ENCODE data around the gene SIRT6.

The SIRT6 gene

DNA sequence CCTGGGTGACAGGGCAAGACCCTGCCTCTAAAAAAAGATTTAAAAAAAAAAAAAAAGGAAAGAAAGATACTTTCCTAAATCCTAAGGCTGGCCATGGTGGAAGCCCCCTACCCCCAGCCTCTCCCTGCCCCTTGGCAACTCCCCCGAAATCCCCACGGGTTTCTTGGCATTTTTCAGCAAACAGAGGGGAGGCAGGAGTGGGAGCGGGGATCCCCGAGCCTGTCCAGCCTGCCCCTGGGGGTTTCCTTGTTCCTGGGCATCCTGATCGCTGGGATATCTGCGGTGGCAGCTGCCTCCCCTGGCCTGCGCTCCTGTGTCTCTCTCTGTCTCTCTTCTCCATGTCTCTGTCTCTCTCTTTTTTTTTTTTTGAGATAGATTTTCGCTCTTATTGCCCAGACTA, 43.5 kb upstream of the SIRT6 start:
- Histone ChIP-seq H3K9me3 (ENCODE audit: control insufficient read depth, insufficient read depth, low read depth, low read length) (no peaks in the 10 kb centered on the region), H3K36me3 (ENCODE audit: control insufficient read depth in 2 of 2, insufficient read depth in 1 of 2, low read length in 2 of 2) (no peaks in the 10 kb centered on the region), H3K4me3 (ENCODE audit: low read depth, low read length) (no peak overlapping the region), H3K27ac (ENCODE audit: extremely low read depth, low read depth, low read length) (no peak overlapping the region), H3K4me1 (ENCODE audit: control insufficient read depth, insufficient read depth, low read length) (no peaks in the 10 kb centered on the region)
- CTCF ChIA-PET, result interaction anchor here (0.5 to 0.6 kb wide), 2 partner anchors 13 to 15 kb away, joined by 3 to 4 read pairs; no protein-coding TSS in a partner anchor
- TF ChIP-seq, protein P1, sequence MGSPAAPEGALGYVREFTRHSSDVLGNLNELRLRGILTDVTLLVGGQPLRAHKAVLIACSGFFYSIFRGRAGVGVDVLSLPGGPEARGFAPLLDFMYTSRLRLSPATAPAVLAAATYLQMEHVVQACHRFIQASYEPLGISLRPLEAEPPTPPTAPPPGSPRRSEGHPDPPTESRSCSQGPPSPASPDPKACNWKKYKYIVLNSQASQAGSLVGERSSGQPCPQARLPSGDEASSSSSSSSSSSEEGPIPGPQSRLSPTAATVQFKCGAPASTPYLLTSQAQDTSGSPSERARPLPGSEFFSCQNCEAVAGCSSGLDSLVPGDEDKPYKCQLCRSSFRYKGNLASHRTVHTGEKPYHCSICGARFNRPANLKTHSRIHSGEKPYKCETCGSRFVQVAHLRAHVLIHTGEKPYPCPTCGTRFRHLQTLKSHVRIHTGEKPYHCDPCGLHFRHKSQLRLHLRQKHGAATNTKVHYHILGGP (tag by site-specific recombination; IDR thresholded peaks at IDR 0.05), result no peak
- TF ChIP-seq ZNF404 (tag by site-specific recombination; IDR thresholded peaks at IDR 0.05) (no peak), SP2 (tag by site-specific recombination; IDR thresholded peaks at IDR 0.05) (no peak), ZNF292 (tag by site-specific recombination; IDR thresholded peaks at IDR 0.05; ENCODE audit: borderline replicate concordance, low read depth) (no peak), ZNF585B (tag by site-specific recombination; IDR thresholded peaks at IDR 0.05) (no peak), MYNN (tag by site-specific recombination; IDR thresholded peaks at IDR 0.05; ENCODE audit: borderline replicate concordance) (no peak), TCF7L2 (IDR thresholded peaks at IDR 0.05; ENCODE audit: borderline replicate concordance, low read depth, low read length) (no peak), ZNF10 (tag by site-specific recombination; IDR thresholded peaks at IDR 0.05) (no peak), ZNF169 (tag by site-specific recombination; IDR thresholded peaks at IDR 0.05) (no peak), ZNF311 (tag by site-specific recombination; IDR thresholded peaks at IDR 0.05; ENCODE audit: borderline replicate concordance) (no peak), ZNF830 (tag by site-specific recombination; IDR thresholded peaks at IDR 0.05; ENCODE audit: low read depth) (no peak), ZNF133 (tag by site-specific recombination; IDR thresholded peaks at IDR 0.05) (no peak)
- TF ChIP-seq, protein P2, sequence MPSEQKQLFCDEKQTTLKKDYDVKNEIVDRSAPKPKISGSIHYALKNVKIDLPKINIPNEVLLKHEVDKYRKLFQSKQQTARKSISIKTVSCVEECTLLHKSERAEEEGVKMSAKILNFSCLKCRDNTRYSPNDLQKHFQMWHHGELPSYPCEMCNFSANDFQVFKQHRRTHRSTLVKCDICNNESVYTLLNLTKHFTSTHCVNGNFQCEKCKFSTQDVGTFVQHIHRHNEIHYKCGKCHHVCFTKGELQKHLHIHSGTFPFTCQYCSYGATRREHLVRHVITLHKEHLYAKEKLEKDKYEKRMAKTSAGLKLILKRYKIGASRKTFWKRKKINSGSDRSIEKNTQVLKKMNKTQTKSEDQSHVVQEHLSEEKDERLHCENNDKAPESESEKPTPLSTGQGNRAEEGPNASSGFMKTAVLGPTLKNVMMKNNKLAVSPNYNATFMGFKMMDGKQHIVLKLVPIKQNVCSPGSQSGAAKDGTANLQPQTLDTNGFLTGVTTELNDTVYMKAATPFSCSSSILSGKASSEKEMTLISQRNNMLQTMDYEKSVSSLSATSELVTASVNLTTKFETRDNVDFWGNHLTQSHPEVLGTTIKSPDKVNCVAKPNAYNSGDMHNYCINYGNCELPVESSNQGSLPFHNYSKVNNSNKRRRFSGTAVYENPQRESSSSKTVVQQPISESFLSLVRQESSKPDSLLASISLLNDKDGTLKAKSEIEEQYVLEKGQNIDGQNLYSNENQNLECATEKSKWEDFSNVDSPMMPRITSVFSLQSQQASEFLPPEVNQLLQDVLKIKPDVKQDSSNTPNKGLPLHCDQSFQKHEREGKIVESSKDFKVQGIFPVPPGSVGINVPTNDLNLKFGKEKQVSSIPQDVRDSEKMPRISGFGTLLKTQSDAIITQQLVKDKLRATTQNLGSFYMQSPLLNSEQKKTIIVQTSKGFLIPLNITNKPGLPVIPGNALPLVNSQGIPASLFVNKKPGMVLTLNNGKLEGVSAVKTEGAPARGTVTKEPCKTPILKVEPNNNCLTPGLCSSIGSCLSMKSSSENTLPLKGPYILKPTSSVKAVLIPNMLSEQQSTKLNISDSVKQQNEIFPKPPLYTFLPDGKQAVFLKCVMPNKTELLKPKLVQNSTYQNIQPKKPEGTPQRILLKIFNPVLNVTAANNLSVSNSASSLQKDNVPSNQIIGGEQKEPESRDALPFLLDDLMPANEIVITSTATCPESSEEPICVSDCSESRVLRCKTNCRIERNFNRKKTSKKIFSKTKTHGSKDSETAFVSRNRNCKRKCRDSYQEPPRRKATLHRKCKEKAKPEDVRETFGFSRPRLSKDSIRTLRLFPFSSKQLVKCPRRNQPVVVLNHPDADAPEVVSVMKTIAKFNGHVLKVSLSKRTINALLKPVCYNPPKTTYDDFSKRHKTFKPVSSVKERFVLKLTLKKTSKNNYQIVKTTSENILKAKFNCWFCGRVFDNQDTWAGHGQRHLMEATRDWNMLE (tag by site-specific recombination; conservative IDR thresholded peaks at IDR 0.05; ENCODE audit: low read depth), result no peak
- TF ChIP-seq, protein P3, sequence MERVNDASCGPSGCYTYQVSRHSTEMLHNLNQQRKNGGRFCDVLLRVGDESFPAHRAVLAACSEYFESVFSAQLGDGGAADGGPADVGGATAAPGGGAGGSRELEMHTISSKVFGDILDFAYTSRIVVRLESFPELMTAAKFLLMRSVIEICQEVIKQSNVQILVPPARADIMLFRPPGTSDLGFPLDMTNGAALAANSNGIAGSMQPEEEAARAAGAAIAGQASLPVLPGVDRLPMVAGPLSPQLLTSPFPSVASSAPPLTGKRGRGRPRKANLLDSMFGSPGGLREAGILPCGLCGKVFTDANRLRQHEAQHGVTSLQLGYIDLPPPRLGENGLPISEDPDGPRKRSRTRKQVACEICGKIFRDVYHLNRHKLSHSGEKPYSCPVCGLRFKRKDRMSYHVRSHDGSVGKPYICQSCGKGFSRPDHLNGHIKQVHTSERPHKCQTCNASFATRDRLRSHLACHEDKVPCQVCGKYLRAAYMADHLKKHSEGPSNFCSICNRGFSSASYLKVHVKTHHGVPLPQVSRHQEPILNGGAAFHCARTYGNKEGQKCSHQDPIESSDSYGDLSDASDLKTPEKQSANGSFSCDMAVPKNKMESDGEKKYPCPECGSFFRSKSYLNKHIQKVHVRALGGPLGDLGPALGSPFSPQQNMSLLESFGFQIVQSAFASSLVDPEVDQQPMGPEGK (tag by site-specific recombination; IDR thresholded peaks at IDR 0.05), result no peak
- TF ChIP-seq, protein P4, sequence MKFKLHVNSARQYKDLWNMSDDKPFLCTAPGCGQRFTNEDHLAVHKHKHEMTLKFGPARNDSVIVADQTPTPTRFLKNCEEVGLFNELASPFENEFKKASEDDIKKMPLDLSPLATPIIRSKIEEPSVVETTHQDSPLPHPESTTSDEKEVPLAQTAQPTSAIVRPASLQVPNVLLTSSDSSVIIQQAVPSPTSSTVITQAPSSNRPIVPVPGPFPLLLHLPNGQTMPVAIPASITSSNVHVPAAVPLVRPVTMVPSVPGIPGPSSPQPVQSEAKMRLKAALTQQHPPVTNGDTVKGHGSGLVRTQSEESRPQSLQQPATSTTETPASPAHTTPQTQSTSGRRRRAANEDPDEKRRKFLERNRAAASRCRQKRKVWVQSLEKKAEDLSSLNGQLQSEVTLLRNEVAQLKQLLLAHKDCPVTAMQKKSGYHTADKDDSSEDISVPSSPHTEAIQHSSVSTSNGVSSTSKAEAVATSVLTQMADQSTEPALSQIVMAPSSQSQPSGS (tag by site-specific recombination; IDR thresholded peaks at IDR 0.05; ENCODE audit: low read depth), result no peak
- POLR2A ChIA-PET, result no interaction called here

DNA sequence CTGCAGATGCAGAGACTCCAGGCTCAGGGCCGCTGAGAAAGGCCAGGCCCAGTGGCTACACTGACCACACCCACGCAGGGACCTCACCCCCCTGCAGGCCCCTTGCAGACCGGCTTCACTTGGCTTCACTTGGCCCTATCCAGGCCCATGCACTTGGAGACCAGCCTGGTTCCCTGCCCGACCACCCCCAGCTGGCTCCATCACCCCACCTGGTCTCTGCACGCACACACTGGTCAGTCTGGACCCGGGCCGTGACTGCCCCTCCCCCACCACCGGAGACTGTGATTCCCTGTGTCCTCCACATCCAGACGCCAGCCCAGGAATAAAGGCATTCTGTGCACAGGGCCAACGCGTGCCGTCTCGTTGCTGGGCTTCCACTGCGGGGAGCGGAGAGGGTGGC, 42.1 kb upstream of the SIRT6 start:
- CTCF ChIA-PET, result no interaction called here
- no peaks in the 10 kb centered on the region for H3K9me3 ChIP-seq (ENCODE audit: control insufficient read depth, insufficient read depth, low read depth, low read length)
- H3K4me3 ChIP-seq (ENCODE audit: low read depth, low read length), result no peak overlapping the region
- no peaks in the 10 kb centered on the region for H3K4me1 ChIP-seq (ENCODE audit: control insufficient read depth, insufficient read depth, low read length)
- no peak overlapping the region for H3K27ac ChIP-seq (ENCODE audit: extremely low read depth, low read depth, low read length)
- no peaks in the 10 kb centered on the region for H3K36me3 ChIP-seq (ENCODE audit: control insufficient read depth in 2 of 2, insufficient read depth in 1 of 2, low read length in 2 of 2)
- POLR2A ChIA-PET, result no interaction called here
- TF ChIP-seq KLF1 (tag by site-specific recombination; IDR thresholded peaks at IDR 0.05) (no peak), ZNF10 (tag by site-specific recombination; IDR thresholded peaks at IDR 0.05) (no peak), GLIS2 (tag by site-specific recombination; IDR thresholded peaks at IDR 0.05) (peak; percentile 51; the same call in 1 of the 2 replicates)
- TF ChIP-seq, protein P5, sequence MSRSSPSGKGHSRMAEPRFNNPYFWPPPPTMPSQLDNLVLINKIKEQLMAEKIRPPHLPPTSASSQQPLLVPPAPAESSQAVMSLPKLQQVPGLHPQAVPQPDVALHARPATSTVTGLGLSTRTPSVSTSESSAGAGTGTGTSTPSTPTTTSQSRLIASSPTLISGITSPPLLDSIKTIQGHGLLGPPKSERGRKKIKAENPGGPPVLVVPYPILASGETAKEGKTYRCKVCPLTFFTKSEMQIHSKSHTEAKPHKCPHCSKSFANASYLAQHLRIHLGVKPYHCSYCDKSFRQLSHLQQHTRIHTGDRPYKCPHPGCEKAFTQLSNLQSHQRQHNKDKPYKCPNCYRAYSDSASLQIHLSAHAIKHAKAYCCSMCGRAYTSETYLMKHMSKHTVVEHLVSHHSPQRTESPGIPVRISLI (tag by site-specific recombination; IDR thresholded peaks at IDR 0.05), result no peak
- TF ChIP-seq, protein P6, sequence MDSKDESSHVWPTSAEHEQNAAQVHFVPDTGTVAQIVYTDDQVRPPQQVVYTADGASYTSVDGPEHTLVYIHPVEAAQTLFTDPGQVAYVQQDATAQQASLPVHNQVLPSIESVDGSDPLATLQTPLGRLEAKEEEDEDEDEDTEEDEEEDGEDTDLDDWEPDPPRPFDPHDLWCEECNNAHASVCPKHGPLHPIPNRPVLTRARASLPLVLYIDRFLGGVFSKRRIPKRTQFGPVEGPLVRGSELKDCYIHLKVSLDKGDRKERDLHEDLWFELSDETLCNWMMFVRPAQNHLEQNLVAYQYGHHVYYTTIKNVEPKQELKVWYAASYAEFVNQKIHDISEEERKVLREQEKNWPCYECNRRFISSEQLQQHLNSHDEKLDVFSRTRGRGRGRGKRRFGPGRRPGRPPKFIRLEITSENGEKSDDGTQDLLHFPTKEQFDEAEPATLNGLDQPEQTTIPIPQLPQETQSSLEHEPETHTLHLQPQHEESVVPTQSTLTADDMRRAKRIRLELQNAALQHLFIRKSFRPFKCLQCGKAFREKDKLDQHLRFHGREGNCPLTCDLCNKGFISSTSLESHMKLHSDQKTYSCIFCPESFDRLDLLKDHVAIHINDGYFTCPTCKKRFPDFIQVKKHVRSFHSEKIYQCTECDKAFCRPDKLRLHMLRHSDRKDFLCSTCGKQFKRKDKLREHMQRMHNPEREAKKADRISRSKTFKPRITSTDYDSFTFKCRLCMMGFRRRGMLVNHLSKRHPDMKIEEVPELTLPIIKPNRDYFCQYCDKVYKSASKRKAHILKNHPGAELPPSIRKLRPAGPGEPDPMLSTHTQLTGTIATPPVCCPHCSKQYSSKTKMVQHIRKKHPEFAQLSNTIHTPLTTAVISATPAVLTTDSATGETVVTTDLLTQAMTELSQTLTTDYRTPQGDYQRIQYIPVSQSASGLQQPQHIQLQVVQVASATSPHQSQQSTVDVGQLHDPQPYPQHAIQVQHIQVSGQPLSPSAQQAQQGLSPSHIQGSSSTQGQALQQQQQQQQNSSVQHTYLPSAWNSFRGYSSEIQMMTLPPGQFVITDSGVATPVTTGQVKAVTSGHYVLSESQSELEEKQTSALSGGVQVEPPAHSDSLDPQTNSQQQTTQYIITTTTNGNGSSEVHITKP (tag by site-specific recombination; IDR thresholded peaks at IDR 0.05), result no peak
- TF ChIP-seq, protein P7, sequence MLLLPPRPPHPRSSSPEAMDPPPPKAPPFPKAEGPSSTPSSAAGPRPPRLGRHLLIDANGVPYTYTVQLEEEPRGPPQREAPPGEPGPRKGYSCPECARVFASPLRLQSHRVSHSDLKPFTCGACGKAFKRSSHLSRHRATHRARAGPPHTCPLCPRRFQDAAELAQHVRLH (tag by site-specific recombination; IDR thresholded peaks at IDR 0.05), result no peak

All from HEK293 (cell line).